Body of pancreas (tissue), 4 donors: ENCODE measurements around the gene CCDC8.

ENCODE experiments used
- POLR2A ChIP-seq, 3 donors: fragments of 450-650 bp; IDR thresholded peaks; one replicate each; pipeline ENCODE4 v1.6.1; 2016; ENCODE audit warnings: antibody characterized with exemption in 3 of 3, mild to moderate bottlenecking in 2 of 3
- TF ChIP-seq, protein P1 (sequence below), 7 experiments: fragments of 450-650 bp in 4 of 7; fragments of 200-600 bp in 3 of 7; sonication (generic) in 3 of 7; IDR thresholded peaks; one replicate each; pipeline ENCODE4 v1.5.1; 2016 to 2019; ENCODE audit warnings: antibody characterized with exemption in 7 of 7

- TF ChIP-seq, protein P1, sequence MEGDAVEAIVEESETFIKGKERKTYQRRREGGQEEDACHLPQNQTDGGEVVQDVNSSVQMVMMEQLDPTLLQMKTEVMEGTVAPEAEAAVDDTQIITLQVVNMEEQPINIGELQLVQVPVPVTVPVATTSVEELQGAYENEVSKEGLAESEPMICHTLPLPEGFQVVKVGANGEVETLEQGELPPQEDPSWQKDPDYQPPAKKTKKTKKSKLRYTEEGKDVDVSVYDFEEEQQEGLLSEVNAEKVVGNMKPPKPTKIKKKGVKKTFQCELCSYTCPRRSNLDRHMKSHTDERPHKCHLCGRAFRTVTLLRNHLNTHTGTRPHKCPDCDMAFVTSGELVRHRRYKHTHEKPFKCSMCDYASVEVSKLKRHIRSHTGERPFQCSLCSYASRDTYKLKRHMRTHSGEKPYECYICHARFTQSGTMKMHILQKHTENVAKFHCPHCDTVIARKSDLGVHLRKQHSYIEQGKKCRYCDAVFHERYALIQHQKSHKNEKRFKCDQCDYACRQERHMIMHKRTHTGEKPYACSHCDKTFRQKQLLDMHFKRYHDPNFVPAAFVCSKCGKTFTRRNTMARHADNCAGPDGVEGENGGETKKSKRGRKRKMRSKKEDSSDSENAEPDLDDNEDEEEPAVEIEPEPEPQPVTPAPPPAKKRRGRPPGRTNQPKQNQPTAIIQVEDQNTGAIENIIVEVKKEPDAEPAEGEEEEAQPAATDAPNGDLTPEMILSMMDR (IDR thresholded peaks at IDR 0.05): no peak
- no peak for TF ChIP-seq POLR2A (IDR thresholded peaks at IDR 0.05)
Measured at GRCh38 chr19:46460981-46461380, 47.6 kb upstream of the CCDC8 start.
